NCI-H2171 (cell line): Measurements from ENCODE around the gene FKTN.
"Not testable (repeated sequence)": the region's sequence is repeated elsewhere in the genome, so short reads cannot be mapped to it uniquely, and the experiment has no call there.

Experiments used
- DNase-seq: peaks from one replicate; lab custom pipeline; 2025; lab: John Stamatoyannopoulos, UW

The FKTN gene

DNA sequence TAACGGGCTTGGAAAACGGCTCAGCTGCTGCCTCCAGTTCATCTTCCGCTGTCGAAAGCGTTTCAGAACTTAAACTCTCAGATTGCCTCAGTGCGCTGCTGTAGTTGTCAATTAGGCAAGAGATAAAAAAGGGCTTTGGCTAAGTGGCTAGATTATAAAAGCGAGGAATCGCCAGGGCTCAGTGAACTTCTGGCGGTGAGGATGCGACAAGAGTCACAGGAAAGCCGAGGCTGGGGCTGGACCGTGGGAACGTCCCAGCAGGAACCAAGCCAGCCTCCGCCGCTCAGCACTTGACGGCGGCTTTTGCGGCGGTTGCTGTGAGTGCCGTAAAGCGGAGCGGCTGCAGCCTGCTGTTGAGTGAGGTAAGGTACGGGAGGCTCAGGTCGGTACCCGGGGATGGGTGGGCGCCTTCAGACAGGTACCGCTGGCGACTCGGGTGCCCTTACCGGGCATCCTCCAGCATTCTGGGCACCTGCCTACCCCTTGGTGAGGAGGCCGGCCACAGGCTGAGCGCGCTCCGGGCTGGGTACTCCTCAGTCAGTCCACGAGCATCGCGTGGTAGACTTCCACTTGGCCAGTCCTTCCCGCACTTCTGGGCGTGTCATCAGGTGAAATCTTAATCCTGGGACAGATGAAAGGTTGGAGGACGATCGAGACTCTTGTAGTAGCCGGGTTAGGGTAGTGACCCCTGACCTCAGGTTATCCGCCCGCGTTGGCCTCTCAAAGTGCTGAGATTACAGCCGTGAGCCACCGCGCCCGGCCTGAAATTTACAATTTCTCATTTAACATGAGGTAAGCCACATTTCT lies at the start of gene FKTN:
TSS of gene FKTN (plus strand) at position 328 of the 807 bp plus-strand sequence. CDS start 16,902 bp downstream, outside the sequence.
- DNase-seq, result peak; percentile 84

DNA sequence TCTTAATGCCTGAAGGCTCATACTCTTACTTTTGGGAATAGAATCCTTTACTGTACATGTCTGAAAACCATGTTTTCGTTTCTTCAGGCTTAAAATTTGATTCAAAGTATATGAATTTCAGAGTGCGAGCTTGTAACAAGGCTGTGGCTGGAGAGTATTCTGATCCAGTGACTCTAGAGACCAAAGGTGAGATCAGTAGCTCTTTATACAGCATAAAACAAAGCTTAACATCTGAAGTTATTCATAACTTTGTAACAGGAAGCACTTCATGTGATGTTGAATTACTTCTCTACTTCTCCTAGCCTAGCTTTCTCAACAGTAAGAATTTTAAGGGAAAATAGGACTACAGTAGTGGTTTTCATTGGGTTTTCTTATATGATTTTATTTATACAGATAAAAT lies 49.4 kb upstream of the FKTN start:
- no peak for DNase-seq

DNA sequence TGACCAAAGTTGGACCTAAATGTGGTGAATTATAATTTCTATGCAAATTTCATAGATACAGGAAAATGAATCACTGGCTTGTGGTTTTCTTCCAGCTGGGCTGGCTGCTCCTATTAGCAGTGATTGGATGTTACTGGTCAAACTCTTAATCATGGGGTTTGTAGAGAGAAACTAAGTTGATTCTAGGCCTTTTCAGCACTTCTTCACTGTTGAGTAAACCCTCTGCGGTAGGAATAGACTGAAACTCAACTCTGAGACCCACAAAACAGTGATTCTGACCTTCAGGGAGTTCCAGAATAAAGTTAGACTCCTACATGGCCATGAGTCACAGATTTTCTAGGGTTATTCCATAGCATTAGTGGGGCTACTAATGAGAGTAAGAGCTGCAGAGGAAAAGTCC lies 47.9 kb upstream of the FKTN start:
- DNase-seq, result no peak

DNA sequence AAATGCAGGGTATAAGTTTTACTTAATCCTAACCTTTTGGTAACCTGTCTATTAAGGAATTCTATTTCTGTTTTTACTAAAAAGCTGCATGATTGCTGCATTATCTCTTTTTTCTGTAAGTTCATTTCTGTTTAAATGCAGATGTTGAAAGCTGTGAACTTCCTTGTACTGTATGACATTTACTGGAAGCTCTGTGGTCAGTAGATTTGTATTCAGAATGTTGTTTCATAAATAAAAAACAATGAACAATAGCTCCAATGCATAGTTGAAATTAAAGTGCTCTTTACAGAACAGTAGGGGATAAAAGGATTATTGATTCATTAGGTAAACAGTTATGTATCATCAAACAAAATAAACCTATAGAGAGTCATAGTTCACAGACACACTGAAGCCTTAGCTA lies 46.5 kb upstream of the FKTN start:
- no peak for DNase-seq

DNA sequence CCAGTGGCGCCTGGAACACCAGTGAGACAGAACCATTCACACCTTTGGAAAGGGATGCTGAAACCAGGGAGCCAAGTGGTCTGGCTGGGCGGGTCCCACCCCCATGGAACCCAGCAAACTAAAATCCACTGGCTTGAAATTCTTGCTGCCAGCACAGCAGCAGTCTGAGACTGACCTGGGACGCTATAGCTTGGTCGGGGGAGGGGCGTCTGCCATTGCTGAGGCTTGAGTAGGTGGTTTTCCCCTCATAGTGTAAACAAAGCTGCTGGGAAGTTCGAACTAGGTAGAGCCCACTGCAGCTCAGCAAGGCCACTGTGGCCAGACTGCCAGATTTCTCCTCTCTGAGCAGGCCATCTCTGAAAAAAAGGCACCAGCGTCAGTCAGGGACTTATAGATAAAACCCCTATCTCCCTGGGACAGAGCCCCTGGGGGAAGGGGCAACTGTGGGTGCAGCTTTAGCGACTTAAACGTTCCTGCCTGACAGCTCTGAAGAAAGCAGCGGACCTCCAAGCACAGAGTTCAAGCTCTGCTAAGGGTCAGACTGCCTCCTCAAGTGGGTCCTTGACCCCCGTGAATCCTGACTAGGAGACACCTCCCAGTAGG lies 42.0 kb upstream of the FKTN start:
- no peak for DNase-seq

DNA sequence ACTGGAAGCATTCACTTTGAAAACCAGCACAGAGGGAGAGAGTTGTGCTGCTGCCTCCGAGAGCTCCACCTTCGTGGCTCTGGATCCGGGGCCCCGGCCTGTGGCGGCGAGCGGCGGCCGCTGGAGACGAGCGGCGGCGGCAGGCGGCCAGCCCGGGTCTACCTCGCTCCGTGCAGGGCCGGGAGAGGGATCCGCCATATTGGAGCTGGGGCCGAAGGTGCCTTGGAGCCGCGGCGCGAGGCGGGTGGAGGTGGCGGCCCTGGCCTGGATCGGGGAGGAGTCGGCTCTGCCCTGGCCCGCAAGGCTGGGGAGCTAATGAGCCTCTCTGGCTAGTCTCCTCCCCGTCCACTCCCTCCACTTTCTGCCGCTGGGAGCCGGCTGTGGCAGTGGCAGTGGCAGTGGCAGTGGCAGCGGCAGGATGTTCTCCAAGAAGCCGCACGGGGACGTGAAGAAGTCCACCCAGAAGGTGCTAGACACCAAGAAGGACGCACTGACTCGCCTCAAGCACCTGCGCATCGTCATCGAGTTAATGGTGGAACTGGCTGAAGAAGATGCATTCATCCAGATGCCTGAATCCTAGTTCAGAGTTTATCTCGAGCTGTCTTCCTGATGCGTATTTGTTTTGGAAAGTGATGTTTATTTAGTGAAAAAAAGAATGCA lies 38.1 kb upstream of the FKTN start:
- DNase-seq, result not testable (repeated sequence)

DNA sequence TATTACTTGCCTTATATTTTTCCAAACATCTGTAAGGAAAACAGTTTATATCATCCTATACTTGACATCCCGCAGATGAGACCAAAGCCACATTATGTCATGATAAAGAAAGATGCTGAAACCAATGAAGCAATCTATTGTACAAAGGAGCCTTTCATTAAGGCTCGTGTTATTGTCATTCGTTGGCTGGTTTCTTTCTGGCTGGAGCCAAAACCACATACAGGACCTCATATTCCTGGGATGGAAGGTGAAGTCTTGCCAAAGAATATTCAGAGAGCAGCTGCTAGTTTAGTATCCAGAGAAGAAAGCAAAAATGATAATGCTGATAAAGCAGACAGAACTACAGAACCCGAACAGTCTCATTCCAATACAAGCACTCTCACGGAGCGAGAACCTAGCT lies 36.9 kb upstream of the FKTN start:
- not testable (repeated sequence) for DNase-seq

DNA sequence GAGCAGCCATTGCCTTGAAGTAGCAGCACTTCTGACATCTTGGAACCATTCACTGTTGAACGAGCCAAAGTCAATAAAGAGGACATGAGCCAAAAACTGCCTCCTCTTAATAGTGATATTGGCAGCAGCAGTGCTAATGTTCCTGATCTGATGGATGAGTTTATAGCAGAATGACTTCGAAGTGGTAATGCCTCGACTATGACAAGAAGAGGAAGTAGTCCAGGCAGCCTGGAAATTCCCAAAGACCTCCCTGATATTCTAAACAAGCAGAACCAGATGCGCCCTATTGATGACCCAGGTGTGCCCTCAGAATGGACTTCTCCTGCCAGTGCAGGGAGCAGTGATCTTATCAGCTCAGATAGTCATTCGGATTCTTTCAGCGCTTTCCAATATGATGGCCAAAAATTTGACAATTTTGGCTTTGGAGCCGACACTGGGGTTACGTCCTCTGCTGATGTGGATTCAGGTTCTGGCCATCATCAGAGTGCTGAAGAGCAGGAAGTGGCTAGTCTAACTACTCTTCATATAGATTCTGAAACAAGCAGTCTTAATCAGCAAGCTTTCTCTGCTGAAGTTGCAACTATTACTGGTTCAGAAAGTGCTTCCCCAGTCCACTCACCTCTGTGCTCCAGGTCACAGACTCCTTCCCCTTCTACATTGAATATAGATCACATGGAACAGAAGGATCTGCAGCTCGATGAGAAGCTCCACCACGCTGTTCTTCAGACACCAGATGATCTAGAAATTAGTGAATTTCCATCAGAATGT lies 35.1 kb upstream of the FKTN start:
- DNase-seq, result not testable (repeated sequence)

DNA sequence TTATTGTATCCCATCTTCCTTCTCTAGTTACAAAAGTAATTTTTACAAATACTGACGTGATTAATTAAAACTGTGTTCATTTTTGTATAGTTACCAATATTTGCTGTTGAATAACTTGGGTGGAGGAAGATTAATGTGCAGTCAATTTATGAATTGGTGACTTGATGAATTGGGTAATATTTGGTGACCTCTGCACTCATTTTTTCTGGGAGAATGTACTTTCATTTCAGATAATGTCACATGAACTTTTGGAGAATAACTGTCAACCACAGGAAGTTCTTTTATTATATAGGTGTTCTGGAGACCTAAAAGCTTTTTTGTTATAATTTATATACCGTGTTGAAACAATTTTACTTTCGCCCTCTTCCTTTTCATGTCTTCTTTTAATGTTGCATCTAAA lies 26.4 kb upstream of the FKTN start:
- DNase-seq, result no peak

DNA sequence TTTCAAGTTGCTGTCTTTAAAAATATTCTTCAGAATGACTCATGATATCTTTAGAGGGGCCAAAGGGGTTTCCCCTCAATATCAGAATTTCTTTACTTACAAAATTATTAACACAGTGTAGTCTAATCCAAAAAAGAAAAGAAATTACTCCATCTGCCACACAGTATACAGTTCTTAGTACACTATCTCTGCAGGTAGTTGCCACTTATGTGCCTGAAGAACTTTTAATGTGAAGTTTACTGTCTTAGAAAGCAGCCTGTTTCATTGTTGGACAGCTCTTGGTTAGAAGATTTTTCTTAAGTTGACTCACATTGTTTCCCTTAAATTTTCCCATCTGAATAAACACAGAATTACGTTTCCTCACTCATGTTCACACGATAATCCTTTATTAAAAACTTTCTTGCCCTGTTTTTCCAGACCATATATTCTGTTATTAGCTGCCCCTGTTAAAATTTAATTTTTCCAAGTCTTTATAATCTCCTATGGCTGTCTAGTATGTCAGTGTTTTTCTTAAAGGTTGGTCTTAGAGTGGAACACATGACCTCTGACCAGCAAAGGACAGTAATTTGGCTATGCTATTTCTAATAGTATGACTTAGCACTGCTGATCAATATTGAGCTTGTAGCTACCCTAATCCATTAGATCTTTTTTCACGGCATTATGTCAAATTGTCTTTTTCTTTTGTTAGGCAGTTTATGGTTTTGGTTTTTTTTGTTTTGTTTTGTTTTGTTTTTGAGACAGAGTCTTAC lies 21.8 kb upstream of the FKTN start:
- no peak for DNase-seq

DNA sequence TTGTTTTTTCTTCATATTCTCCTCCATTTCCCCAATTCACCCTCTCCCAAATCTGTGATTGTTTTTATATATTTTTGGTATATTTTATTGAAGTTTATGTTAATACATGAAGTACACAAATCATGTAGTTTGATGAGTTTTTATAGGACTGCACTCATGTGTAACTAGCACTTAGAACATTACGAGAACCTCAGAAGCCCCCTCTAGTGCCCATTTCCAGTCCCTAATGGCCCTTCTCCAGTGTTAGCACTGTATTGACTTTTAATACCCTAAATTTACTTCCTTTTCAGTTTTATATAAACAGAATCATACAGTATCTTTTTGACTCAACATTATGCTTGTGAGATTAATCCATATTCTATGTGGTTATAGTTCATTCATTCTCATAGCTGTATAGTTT lies 18.5 kb upstream of the FKTN start:
- no peak for DNase-seq

DNA sequence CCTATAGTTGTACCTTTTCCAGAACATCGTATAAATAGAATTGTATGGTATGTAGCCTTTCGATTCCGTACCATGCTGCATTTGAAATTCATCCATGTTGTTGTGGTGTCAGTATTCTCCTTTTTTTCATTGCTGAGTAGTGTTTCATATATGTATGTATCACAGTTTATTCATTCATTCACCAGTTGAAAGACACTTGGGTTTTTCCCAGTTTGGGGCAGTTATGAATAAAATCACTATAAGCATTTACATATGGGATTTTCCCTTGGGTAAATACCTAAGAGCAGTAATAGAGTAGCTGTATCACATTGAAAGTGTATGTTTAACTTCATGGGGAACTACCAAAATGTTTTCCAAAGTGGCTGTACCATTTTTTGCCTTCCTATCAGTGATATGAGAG lies 16.1 kb upstream of the FKTN start:
- no peak for DNase-seq

DNA sequence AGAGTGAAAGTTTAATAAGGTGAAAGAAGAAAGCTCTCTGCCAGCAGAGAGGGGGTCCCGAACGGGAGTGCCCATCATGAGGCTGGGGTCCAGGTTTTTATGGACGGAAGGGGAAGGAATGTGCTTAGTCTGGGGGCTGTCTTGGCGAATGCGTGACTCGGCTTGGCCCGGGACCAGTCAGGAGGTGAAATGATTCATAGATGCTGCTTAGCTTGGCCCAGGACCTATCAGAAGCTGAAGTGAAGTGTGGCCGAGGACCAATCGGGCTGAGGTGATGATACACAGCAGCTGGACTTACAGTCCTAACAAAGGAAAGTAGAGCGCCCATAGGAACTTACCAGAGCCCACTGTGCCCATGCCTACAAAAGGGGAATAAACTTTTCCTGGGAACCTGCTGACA lies 3.9 kb upstream of the FKTN start:
- DNase-seq, result no peak

DNA sequence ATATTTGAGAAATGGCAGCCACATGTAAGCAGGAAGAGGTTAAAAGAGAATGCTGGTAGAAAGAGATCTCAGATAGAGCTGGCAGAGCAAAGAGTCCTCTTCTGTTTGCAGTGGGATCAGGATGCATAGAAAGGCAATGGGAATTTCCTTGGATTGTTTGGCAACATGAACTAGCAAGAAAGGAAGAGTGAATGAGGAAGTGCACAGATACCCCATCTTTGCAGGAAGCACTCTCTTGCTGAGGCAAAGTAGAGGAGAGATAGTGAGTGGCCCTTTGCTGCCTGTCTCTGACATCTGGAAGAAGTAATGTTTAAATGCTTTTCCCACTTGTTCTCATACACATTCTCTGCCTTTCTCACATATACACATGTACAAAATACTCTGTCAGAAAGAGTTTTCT lies 14.5 kb downstream of the FKTN start:
- DNase-seq, result no peak

DNA sequence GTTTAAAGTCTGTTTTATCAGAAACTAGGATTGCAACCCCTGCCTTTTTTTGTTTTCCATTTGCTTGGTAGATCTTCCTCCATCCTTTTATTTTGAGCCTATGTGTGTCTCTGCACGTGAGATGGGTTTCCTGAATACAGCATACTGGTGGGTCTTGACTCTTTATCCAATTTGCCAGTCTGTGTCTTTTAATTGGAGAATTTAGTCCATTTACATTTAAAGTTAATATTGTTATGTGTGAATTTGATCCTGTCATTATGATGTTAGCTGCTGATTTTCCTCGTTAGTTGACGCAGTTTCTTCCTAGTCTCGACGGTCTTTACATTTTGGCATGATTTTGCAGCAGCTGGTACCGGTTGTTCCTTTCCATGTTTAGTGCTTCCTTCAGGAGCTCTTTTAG lies 22.0 kb downstream of the FKTN start:
- DNase-seq, result not testable (repeated sequence)

DNA sequence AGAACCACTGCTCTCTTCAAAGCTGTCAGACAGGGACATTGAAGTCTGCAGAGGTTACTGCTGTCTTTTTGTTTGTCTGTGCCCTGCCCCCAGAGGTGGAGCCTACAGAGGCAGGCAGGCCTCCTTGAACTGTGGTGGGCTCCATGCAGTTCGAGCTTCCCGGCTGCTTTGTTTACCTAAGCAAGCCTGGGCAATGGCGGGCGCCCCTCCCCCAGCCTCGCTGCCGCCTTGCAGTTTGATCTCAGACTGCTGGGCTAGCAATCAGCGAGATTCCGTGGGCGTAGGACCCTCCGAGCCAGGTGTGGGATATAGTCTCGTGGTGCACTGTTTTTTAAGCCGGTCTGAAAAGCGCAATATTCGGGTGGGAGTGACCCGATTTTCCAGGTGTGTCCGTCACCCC lies 23.6 kb downstream of the FKTN start:
- DNase-seq, result not testable (repeated sequence)

DNA sequence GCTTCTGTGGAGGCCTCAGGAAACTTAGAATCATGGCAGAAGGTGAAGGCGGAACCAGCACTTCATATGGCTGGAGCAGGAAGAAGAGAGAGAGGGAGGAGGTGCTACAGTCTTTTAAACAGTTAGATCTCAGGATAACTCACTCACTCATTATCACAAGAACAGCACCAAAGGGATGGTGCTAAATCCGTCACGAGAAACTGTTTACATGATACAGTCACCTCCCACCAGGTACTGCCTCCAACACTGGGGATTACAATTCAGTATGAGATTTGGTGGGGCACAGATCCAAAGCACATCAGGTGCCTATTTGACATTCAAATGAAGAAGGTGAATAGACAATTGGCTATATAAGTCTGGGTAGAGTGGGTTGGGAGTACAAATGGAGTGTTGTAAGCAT lies 35.2 kb downstream of the FKTN start:
- no peak for DNase-seq

DNA sequence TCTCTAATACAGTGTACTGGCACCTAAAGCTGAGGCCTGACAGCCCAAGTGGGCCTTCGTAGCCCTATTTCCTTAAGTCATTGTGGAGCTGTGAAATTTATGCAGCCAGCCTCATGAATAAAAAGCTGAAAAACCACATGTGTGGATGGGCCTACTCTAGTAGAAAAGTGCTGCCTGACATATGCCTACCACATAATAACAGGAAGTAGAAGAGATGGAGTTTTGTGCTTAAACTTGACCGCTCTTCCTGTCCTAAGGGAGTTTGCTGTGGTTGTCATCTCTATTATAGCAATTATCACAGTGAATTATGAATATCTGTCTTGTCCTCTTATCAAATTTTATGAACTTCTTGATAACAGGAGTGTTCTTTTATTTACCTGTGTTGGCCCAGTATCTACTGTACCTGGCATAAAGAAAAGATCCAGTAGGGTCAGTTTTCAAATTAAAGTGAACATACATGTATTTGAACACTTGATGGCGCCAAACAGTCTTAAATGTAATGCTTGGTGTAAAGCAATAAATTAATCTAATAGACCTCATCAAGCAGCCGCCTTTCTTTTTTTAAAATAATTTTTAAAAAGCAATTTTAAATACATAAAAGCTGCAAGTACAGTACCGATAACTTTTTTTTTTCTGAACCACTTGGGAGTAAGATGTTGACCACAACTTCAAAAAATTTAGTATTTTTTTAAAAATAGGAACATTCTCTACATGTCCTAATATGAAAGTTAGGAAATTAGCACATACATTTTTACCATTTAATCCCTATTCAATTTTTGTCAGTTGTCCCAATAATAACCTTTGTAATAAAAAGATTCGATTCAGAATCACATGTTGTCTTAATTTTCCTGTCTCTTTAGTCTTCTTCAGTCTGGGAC lies 51.0 kb downstream of the FKTN start:
- peak; percentile 54 for DNase-seq

DNA sequence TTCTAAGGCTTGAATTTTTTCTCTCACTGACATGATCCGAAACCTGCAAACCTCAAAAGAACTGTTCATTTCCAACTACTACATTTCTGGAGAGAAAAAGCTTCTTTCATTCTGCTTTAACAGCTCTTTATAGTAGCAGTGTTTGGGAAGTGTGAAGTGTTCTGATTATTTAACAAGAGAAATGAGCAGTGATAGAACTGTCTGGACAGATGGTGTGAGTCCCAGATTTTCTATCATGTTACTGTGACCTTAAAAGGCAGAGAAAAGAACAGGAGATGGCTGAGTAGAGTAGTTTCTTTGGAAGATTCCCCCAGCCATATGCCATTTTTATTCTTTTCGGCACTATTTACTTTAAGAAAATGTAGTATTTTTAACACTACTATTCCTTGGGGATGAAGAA lies 63.1 kb downstream of the FKTN start:
- DNase-seq, result peak; percentile 72

DNA sequence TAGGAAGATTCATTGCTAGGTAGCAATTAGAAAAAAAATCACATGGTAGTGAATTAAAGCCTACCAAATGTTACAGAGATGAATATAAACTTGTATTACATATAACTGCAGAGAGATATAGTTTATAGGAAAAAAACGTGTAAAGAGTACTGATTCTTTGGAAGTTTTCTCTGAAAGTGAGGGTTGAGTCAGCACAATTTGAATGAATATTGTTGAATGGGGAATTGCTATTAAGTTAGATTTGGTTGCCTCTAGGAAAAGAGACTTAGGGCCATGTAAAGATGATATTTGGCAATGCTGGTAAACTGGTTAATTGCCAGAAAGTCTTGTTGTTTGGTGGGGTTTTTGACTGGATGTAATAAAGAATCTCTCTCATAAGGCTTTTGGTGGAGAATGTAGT lies 67.2 kb downstream of the FKTN start:
- no peak for DNase-seq

DNA sequence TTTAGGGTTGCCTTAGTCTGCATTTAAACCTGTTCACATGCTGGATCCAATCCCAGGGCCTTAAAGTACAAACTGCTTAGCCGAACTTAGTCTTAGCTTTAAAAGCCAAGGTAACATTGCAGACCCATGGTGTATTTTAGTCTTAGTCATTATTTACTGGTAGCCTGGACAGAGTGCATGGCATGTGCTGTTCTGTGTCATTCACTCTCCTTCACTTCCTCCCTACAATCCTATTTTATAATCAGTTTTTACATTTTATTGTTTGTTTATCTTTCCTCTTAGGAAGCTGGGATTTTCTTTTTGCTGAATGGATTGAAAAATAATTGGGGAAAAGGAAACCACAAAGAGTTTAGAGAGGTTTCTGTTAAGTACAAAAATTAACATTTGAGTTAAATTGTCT lies 74.9 kb downstream of the FKTN start:
- DNase-seq, result no peak
